ENCODE results near the gene SFT2D1. TPM values are rescaled to one million over a fixed set of nuclear protein-coding genes. Genes with fewer than 3 reads are reported as not detected.

SFT2D1 gene
- total RNA-seq, 2 donors from 2014 or later, result 40.7 to 67.5 TPM

GRCh38 chr6:166315436-166315835 is 26.9 kb downstream of the SFT2D1 start:
- Mint-ChIP-seq H3K9me3 (no peaks in the 10 kb centered on the region), H3K27ac (no peak overlapping the region), H3K36me3 (no peaks in the 10 kb centered on the region), H3K27me3 (no peaks in the 10 kb centered on the region), H3K4me1 (ENCODE audit: low read depth in 2 of 2) (peaks cover 0 to 13% of the 10 kb centered on the region in 2 donors), H3K4me3 (no peak overlapping the region)
- ATAC-seq (no peak), DNase-seq (ENCODE audit: low spot score) (no peak)

- Mint-ChIP-seq H3K36me3 (no peaks in the 10 kb centered on the region), H3K4me1 (ENCODE audit: low read depth in 2 of 2) (peaks cover 0 to 12% of the 10 kb centered on the region in 2 donors), H3K4me3 (no peak overlapping the region), H3K27me3 (peaks cover 5 to 6% of the 10 kb centered on the region in 2 donors), H3K9me3 (no peaks in the 10 kb centered on the region), H3K27ac (no peak overlapping the region)
- ATAC-seq, result no peak
- DNase-seq (ENCODE audit: low spot score), result no peak
Measured at GRCh38 chr6:166314454-166314853, 27.9 kb downstream of the SFT2D1 start.

DNA sequence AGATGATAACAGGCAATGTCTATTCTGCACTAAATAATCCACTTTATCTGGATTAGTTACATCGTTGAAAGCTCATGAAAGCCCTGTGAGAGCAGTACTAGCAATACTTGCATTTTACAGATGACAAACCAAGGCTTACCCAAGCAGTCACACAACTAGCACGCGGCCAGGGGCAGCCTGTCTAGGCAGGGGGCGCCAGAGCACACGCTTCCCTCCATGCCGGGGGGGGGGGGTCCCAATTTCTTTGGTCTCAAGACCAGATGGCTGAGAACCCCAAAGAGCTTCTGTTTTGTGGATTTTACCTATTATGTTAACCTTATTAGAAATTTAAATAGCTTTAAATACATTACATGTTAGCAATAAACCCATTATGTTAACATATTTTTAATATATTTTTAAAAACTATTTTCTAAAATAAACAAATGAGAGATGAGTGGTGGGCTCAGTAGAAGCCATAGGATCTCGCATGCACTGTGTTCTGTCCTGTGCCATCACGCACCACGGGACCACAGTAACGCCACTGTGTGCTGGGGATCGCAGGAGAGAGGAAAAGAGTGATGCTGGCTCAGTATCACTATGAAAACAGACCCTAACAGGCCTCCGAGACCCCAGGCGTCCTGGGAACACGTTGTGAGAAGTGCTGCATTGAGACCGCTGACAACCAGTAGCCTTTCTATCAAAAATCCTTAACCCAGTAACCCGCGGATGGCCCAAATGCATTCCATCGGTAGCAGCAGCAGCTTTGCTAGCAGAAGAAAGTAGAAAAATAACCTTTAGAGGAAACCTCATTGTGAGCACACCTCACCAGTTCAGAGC is 28.9 kb downstream of the SFT2D1 start:
- peaks cover 5 to 13% of the 10 kb centered on the region in 2 donors for H3K27me3 Mint-ChIP-seq
- H3K36me3 Mint-ChIP-seq, result no peaks in the 10 kb centered on the region
- H3K4me3 Mint-ChIP-seq, result no peak overlapping the region
- peak; percentile 92 to 93 for ATAC-seq
- no peaks in the 10 kb centered on the region for H3K9me3 Mint-ChIP-seq
- no peak overlapping the region for H3K27ac Mint-ChIP-seq
- DNase-seq (ENCODE audit: low spot score), result no peak
- H3K4me1 Mint-ChIP-seq (ENCODE audit: low read depth in 2 of 2), result peaks cover 0 to 5% of the 10 kb centered on the region in 2 donors

DNA sequence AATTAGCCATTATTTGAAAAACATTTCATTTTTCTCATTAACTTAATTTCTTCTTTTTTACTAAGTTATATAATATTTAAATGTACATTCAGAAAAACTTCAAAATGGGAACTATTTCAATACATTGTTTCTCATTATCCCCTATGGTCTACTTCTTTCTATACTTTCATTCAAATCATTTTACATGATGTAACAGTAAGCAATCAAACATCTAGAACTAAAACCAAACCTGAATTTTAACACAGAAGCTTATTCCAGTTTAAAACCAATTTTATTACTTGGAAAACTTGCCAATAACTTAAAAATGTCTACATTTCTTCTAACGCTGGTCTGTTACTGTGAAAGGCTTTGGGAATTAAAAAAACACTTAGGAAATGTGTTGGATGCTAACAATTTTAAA is 29.5 kb downstream of the SFT2D1 start:
- ATAC-seq (no peak), DNase-seq (ENCODE audit: low spot score) (no peak)
- H3K9me3 Mint-ChIP-seq, result no peaks in the 10 kb centered on the region
- peaks cover 0 to 3% of the 10 kb centered on the region in 2 donors for H3K4me1 Mint-ChIP-seq (ENCODE audit: low read depth in 2 of 2)
- no peak overlapping the region for H3K4me3 Mint-ChIP-seq
- H3K36me3 Mint-ChIP-seq, result no peaks in the 10 kb centered on the region
- H3K27ac Mint-ChIP-seq, result no peak overlapping the region
- peaks cover 5 to 13% of the 10 kb centered on the region in 2 donors for H3K27me3 Mint-ChIP-seq

GRCh38 chr6:166310634-166311033 is 31.7 kb downstream of the SFT2D1 start:
- DNase-seq (ENCODE audit: low spot score) (no peak), ATAC-seq (no peak)
- H3K9me3 Mint-ChIP-seq, result no peaks in the 10 kb centered on the region
- H3K36me3 Mint-ChIP-seq, result no peaks in the 10 kb centered on the region
- H3K27me3 Mint-ChIP-seq, result peaks cover 8 to 22% of the 10 kb centered on the region in 2 donors
- H3K4me3 Mint-ChIP-seq, result no peak overlapping the region
- no peak overlapping the region for H3K27ac Mint-ChIP-seq
- no peaks in the 10 kb centered on the region for H3K4me1 Mint-ChIP-seq (ENCODE audit: low read depth in 2 of 2)

GRCh38 chr6:166309977-166310376 is 32.4 kb downstream of the SFT2D1 start:
- peaks cover 13 to 29% of the 10 kb centered on the region in 2 donors for H3K27me3 Mint-ChIP-seq
- DNase-seq (ENCODE audit: low spot score), result no peak
- H3K36me3 Mint-ChIP-seq, result no peaks in the 10 kb centered on the region
- H3K9me3 Mint-ChIP-seq, result no peaks in the 10 kb centered on the region
- H3K4me3 Mint-ChIP-seq, result no peak overlapping the region
- no peak overlapping the region for H3K27ac Mint-ChIP-seq
- H3K4me1 Mint-ChIP-seq (ENCODE audit: low read depth in 2 of 2), result no peaks in the 10 kb centered on the region
- no peak for ATAC-seq

- ATAC-seq (no peak), DNase-seq (ENCODE audit: low spot score) (no peak)
- no peak overlapping the region for H3K4me3 Mint-ChIP-seq
- no peak overlapping the region for H3K27ac Mint-ChIP-seq
- H3K36me3 Mint-ChIP-seq, result no peaks in the 10 kb centered on the region
- no peaks in the 10 kb centered on the region for H3K9me3 Mint-ChIP-seq
- H3K4me1 Mint-ChIP-seq (ENCODE audit: low read depth in 2 of 2), result no peaks in the 10 kb centered on the region
- H3K27me3 Mint-ChIP-seq, result peaks cover 18 to 34% of the 10 kb centered on the region in 2 donors
Measured at GRCh38 chr6:166308769-166309589, 33.4 kb downstream of the SFT2D1 start.

GRCh38 chr6:166308033-166308768 is 34.1 kb downstream of the SFT2D1 start, which contains the start of gene PRR18:
PRR18 (minus strand) TSS chr6:166308392; CDS start chr6:166308142, 250 bp downstream.
- Mint-ChIP-seq H3K27me3 (peaks cover 22 to 42% of the 10 kb centered on the region in 2 donors), H3K4me1 (ENCODE audit: low read depth in 2 of 2) (no peaks in the 10 kb centered on the region), H3K9me3 (no peaks in the 10 kb centered on the region), H3K27ac (no peak within 1 kb of the TSS), H3K36me3 (no peaks in the 10 kb centered on the region), H3K4me3 (no peak within 1 kb of the TSS)
- no peak for DNase-seq (ENCODE audit: low spot score)
- peak; percentile 39 to 53 for ATAC-seq

DNA sequence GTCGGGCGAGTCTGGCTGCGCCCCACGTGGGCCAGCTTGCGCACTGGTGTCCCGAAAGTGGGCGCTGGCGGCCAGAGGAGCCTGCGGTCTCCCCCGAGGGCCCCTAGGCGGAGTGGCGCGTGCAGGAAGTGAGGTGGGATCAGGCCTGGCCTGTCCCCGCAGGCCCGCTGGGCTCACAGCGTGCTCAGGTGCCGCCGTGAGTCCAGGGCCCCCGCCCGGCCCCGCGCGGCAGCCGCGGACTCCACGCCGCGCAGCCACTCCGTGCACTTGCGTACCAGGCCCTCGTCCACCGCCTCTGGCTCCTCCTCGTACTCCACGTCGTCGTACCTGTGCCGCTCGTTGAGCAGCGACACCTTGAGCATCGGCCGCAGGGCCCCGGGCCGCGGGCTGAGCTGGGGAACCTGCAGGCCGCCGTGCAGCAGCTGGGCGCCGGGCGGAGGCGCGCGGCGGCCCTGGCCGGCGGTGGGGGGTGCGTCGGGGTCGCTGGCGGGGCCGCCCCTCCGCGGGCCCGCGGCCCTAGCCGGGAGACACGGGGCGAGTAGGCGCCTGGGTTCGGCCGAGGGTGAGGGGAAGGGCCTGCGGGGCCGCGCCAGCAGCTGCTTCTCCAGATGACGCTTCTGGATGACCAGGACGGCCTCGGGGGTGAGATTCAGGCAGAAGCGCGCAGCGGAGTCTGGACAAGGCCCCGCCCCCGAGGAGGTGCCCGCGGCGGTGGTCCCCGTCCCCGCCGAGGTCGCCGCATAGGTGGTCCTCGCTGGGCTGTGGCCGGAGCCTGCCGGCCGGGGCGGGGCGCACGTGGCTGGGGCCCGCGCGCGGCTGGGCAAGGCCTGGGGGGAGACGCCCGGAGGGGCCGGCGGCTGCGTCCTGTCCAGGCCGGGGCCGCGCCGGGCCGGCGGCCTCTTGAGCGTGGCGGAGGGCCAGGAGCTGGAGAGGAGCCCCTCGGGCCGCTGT is 35.0 kb downstream of the SFT2D1 start:
- no peaks in the 10 kb centered on the region for H3K4me1 Mint-ChIP-seq (ENCODE audit: low read depth in 2 of 2)
- ATAC-seq (peak; percentile 18 to 59), DNase-seq (ENCODE audit: low spot score) (no peak)
- H3K4me3 Mint-ChIP-seq, result no peak overlapping the region
- H3K9me3 Mint-ChIP-seq, result no peaks in the 10 kb centered on the region
- peaks cover 25 to 51% of the 10 kb centered on the region in 2 donors for H3K27me3 Mint-ChIP-seq
- no peak overlapping the region for H3K27ac Mint-ChIP-seq
- H3K36me3 Mint-ChIP-seq, result no peaks in the 10 kb centered on the region

DNA sequence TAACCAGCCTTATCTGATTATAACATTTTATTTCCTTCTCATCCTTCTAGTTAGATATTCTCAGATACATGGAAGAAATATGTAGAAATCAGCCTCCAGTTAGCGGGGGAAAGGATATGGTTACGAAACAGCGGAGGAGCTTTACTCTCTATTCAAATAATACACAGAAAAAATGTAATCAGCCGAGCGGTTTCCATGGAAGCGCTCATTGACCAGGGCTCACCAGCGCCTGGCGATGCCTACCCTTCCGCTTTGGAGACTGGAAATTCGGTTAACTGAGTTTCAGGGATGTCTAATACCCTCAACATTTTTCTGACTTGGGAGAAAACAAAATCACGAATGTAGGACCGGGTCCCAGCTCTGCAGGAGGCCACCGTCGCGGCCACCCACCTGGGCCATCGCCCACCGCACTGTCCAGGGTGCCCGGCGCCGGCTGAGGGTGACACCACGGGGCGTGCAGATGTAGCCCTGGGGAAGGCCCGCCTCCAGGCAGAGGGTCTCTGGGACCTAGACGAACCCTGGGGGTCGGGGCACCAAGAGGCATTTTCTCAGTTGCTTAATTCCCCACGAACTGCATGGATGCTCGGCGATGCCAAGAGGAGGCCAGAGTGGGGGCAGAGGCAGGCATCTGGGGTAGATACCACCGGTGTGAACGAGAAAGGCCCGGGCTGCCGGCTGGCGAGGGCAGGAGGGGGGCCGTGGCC is 35.8 kb downstream of the SFT2D1 start:
- no peak overlapping the region for H3K4me3 Mint-ChIP-seq
- peaks cover 28 to 53% of the 10 kb centered on the region in 2 donors for H3K27me3 Mint-ChIP-seq
- no peak overlapping the region for H3K27ac Mint-ChIP-seq
- DNase-seq (ENCODE audit: low spot score) (no peak), ATAC-seq (no peak)
- no peaks in the 10 kb centered on the region for H3K9me3 Mint-ChIP-seq
- no peaks in the 10 kb centered on the region for H3K4me1 Mint-ChIP-seq (ENCODE audit: low read depth in 2 of 2)
- no peaks in the 10 kb centered on the region for H3K36me3 Mint-ChIP-seq

GRCh38 chr6:166305562-166306117 is 36.7 kb downstream of the SFT2D1 start:
- no peak overlapping the region for H3K27ac Mint-ChIP-seq
- no peak overlapping the region for H3K4me3 Mint-ChIP-seq
- H3K4me1 Mint-ChIP-seq (ENCODE audit: low read depth in 2 of 2), result no peaks in the 10 kb centered on the region
- no peak for DNase-seq (ENCODE audit: low spot score)
- H3K9me3 Mint-ChIP-seq, result no peaks in the 10 kb centered on the region
- peaks cover 28 to 54% of the 10 kb centered on the region in 2 donors for H3K27me3 Mint-ChIP-seq
- H3K36me3 Mint-ChIP-seq, result no peaks in the 10 kb centered on the region
- no peak for ATAC-seq

DNA sequence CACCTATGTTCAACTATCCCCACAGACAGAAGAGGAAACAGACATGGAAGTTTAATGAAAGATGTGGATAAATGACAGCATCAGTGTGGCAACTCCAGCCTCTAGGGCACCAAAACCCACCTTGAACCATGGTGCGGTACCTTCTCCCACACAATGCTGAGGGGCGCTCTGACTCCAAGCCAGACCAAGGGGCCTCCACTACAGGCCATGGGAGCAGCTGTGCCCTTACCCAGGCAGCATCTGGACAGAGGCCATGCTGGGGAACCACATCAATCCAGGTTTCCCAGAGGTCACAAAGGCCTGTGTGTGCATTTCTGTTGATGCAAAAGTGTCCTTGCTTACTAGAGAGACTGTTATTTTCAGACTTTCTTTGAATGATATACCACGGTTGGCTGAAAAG is 38.2 kb downstream of the SFT2D1 start:
- no peaks in the 10 kb centered on the region for H3K36me3 Mint-ChIP-seq

More for the DNA sequence above, 38.2 kb downstream of the SFT2D1 start:
- ATAC-seq, result no peak
- no peaks in the 10 kb centered on the region for H3K4me1 Mint-ChIP-seq (ENCODE audit: low read depth in 2 of 2)
- DNase-seq (ENCODE audit: low spot score), result no peak
- H3K27ac Mint-ChIP-seq, result no peak overlapping the region
- peaks cover 26 to 53% of the 10 kb centered on the region in 2 donors for H3K27me3 Mint-ChIP-seq
- H3K4me3 Mint-ChIP-seq, result no peak overlapping the region
- no peaks in the 10 kb centered on the region for H3K9me3 Mint-ChIP-seq

Data from natural killer cell treated with Interleukin-12 subunit alpha and Interleukin-12 subunit beta and Interleukin-15 and Interleukin-18, amount 100 ng/mL, for 72 hours (primary cell).